H1 (cell line): ENCODE results near the gene TET2.

Source experiments
- POLR2A ChIP-seq, 2 experiments: IDR thresholded peaks; 1 replicate in 1 of 2; 2 replicates in 1 of 2; pipeline ENCODE4 v1.6.1; 2011; ENCODE audit warnings: low read depth in 2 of 2, low read length in 2 of 2, mild to moderate bottlenecking in 2 of 2; ENCODE audit errors: control extremely low read depth in 1 of 2
- RAD21 ChIP-seq, 2 experiments: IDR thresholded peaks in 1 of 2; conservative IDR thresholded peaks in 1 of 2; 2 replicates each; pipeline ENCODE4 v1.6.1; 2011; ENCODE audit warnings: low read depth in 2 of 2, low read length in 2 of 2, improper control_type of control experiment in 1 of 2, inconsistent platforms in 1 of 2, mild to moderate bottlenecking in 1 of 2, moderate library complexity in 1 of 2

GRCh38 chr4:105108971-105109370 is 37.7 kb upstream of the TET2 start:
- no peak for TF ChIP-seq RAD21 (IDR thresholded peaks at IDR 0.05 in 1 of 2, conservative IDR thresholded peaks at IDR 0.05 in 1 of 2; ENCODE audit: low read depth in 2 of 2, low read length in 2 of 2)
- no peak for TF ChIP-seq POLR2A (IDR thresholded peaks at IDR 0.05; ENCODE audit: control extremely low read depth in 1 of 2, low read depth in 2 of 2, low read length in 2 of 2)
